Measurements from ENCODE around the gene OR4E1.
"Not testable (repeated sequence)": the region's sequence is repeated elsewhere in the genome, so short reads cannot be mapped to it uniquely, and the experiment has no call there.

DNA sequence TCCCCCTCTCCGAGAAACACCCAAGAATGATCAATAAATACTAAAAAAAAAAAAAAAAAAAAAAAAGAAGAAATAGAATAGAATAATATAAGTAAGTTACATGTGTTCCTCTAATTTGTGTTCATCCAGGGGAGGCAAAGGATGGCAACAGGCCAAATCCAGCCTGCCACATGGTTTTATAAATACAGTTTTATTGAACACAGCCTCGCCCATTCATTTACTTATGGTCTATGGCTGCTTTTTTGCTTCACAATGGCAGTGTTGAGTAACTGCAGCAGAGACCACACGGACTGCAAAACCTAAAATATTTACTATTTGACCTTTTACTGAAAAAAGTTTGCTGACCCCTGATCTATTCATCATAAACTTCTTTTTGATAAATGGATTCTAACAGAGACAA lies 24.9 kb upstream of the OR4E1 start:
- TF ChIP-seq POLR2AphosphoS5 (IDR thresholded peaks at IDR 0.05); POLR2A (IDR thresholded peaks at IDR 0.05; ENCODE audit: low read depth): not testable (repeated sequence)
- TF ChIP-seq, protein P1, sequence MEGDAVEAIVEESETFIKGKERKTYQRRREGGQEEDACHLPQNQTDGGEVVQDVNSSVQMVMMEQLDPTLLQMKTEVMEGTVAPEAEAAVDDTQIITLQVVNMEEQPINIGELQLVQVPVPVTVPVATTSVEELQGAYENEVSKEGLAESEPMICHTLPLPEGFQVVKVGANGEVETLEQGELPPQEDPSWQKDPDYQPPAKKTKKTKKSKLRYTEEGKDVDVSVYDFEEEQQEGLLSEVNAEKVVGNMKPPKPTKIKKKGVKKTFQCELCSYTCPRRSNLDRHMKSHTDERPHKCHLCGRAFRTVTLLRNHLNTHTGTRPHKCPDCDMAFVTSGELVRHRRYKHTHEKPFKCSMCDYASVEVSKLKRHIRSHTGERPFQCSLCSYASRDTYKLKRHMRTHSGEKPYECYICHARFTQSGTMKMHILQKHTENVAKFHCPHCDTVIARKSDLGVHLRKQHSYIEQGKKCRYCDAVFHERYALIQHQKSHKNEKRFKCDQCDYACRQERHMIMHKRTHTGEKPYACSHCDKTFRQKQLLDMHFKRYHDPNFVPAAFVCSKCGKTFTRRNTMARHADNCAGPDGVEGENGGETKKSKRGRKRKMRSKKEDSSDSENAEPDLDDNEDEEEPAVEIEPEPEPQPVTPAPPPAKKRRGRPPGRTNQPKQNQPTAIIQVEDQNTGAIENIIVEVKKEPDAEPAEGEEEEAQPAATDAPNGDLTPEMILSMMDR (IDR thresholded peaks at IDR 0.05) = not testable (repeated sequence)
